HepG2 (cell line): ENCODE results near the gene PSMB8. TPM values are rescaled to one million over a fixed set of nuclear protein-coding genes. Genes with fewer than 3 reads are reported as not detected.

Experiments
- CCAR2 ChIP-seq: fragments of 200-400 bp; formaldehyde crosslinking; optimal IDR thresholded peaks from 2 replicates; pipeline ENCODE3; 2018; ENCODE audit warnings: low read depth, mild to moderate bottlenecking, low read length, moderate library complexity
- HDAC6 ChIP-seq: fragments of 200-600 bp; sonication (generic); IDR thresholded peaks from 2 replicates; pipeline ENCODE4 v1.7.0; 2017; ENCODE audit warnings: mild to moderate bottlenecking, antibody characterized with exemption, low read length, low read depth
- JUNB ChIP-seq: sonication (generic); formaldehyde crosslinking; IDR thresholded peaks from 2 replicates; pipeline ENCODE4 v1.8.0; 2022; ENCODE audit warnings: missing genetic modification reagents, mild to moderate bottlenecking, borderline replicate concordance
- KDM2A ChIP-seq: sonication (generic); formaldehyde crosslinking; IDR thresholded peaks from 2 replicates; pipeline ENCODE4 v1.4.0; 2020; ENCODE audit warnings: low read depth, missing genetic modification reagents, borderline replicate concordance
- KLF16 ChIP-seq, 2 experiments: sonication (generic) in 1 of 2; formaldehyde crosslinking in 1 of 2; IDR thresholded peaks; 2 replicates each; pipeline versions ENCODE4 v1.6.1 to v1.8.0; 2016 to 2023; ENCODE audit warnings: missing genetic modification reagents in 2 of 2, missing compliant biosample characterization in 1 of 2
- STAT6 ChIP-seq: sonication (generic); formaldehyde crosslinking; IDR thresholded peaks from 2 replicates; pipeline ENCODE4 v1.4.0; 2020; ENCODE audit warnings: missing genetic modification reagents, mild to moderate bottlenecking, borderline replicate concordance
- THAP9 ChIP-seq: sonication (generic); formaldehyde crosslinking; IDR thresholded peaks from 2 replicates; pipeline ENCODE4; 2020; ENCODE audit warnings: missing genetic modification reagents, mild to moderate bottlenecking, borderline replicate concordance
- THRA ChIP-seq: sonication (generic); formaldehyde crosslinking; IDR thresholded peaks from 2 replicates; pipeline ENCODE4 v1.4.0; 2020; ENCODE audit warnings: missing genetic modification reagents, borderline replicate concordance
- ZNF318 ChIP-seq: sonication (generic); formaldehyde crosslinking; IDR thresholded peaks from 2 replicates; pipeline ENCODE4 v1.4.0; 2020; ENCODE audit warnings: mild to moderate bottlenecking, missing genetic modification reagents
- ZNF329 ChIP-seq: sonication (generic); formaldehyde crosslinking; IDR thresholded peaks from 2 replicates; pipeline ENCODE4 v1.9.0; 2021; ENCODE audit warnings: low read depth, mild to moderate bottlenecking, missing genetic modification reagents
- ZNF510 ChIP-seq: sonication (generic); formaldehyde crosslinking; IDR thresholded peaks from 2 replicates; pipeline ENCODE4 v1.4.0; 2020; ENCODE audit warnings: low read depth, mild to moderate bottlenecking, missing genetic modification reagents
- polyA plus RNA-seq, 8 experiments: library from polyadenylated mRNA; depleted of rRNA in 3 of 8; stranded (reverse) in 7 of 8; unstranded in 1 of 8; fragments of >200 nt; fragmentation: Illumina TruSeq in 4 of 8; extraction: Trizol in 4 of 8; gene quantifications; 2 replicates each; pipeline versions ENCODE4 v1.2.1 to v1.2.3, GENCODE V29; 2011 to 2016; ENCODE audit warnings: low read depth in 4 of 8, missing spikeins in 1 of 8, mixed read lengths in 1 of 8; ENCODE audit not compliant: insufficient read depth in 1 of 8
- total RNA-seq, 5 experiments: library from RNA; depleted of rRNA; stranded (reverse); fragments of >200 nt; fragmentation: Illumina TruSeq; extraction: Trizol; gene quantifications; 2 replicates each; pipeline ENCODE4 v1.2.3, GENCODE V29; 2016; ENCODE audit warnings: low read depth in 1 of 5

The PSMB8 gene
- total and polyA plus RNA-seq, 2 of the 13 experiments (the other 11 are each of a cell fraction or from before 2014, with no cell fraction given): 30.7 to 64.7 TPM

GRCh38 chr6:32838114-32838958 lies 5.5 kb downstream of the PSMB8 start, which contains the start of gene TAP2 (continued):
- TF ChIP-seq ZNF318 (CRISPR knock-in tag): no peak; the same call in 1 of the 2 replicates
- no peak for TF ChIP-seq ZNF510 (CRISPR knock-in tag)
- TF ChIP-seq JUNB (CRISPR knock-in tag): no peak
- TF ChIP-seq HDAC6: no peak
- TF ChIP-seq KLF16 (CRISPR knock-in tag; IDR thresholded peaks at IDR 0.05): peak in 1 of 2 experiments; percentile 84; a peak in 2 of 4 replicates
- peak; percentile 97 for TF ChIP-seq KDM2A
- no peak for TF ChIP-seq CCAR2
- TF ChIP-seq THAP9 (CRISPR knock-in tag): peak; percentile 56; the same call in 1 of the 2 replicates
- peak; percentile 71 for TF ChIP-seq THRA (CRISPR knock-in tag)
- 0 out of 2 replicates have a peak, but pooled peaks have one; percentile 45 for TF ChIP-seq ZNF329 (CRISPR knock-in tag)
- no peak for TF ChIP-seq STAT6 (CRISPR knock-in tag)
